ENCODE results near the gene DPM3. TPM values are rescaled to one million over a fixed set of nuclear protein-coding genes. Genes with fewer than 3 reads are reported as not detected.

Gene DPM3
- total and polyA plus RNA-seq, 9 of the 15 experiments (the other 6 are each of a cell fraction or from before 2014, with no cell fraction given): 3.7 to 120 (median 36.4) TPM

DNA sequence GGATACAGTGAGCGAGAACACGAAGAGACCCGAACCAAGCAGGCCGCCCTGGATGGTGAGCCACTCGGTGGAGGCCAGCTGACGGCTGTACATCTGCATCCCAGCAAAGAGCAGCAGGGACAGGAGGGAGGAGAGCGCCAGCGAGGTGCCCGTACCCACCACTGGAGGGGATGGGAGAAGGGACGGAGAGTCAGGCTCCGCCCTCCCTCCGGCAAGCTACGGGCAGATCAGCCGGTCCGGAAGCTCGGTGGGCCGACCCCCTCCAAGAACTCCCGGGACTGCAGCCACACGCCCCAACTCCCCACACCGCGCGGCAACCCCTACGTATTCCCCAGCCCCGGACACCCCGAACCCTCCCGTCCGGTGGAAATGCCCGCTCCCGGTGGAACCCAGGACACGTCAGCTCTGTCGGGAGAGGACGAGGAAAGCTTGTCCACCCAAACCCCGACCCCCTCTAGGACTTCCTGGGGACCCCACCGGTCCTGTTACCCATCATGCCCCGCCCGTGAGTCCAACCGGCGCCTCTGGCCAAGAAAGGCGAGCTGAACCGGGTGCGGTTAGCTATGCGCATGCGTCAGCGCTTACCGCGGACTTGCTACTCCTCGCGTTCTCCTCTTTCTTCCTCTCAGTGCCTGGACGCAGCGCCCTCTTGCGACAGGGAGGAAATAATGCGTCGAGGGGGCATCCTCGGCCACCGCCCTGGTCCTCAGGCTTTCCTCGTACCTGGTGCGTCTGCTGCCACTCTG, 32.6 kb upstream of the DPM3 start, which contains the start of gene KRTCAP2 (continued):
- TF ChIP-seq, protein P1, sequence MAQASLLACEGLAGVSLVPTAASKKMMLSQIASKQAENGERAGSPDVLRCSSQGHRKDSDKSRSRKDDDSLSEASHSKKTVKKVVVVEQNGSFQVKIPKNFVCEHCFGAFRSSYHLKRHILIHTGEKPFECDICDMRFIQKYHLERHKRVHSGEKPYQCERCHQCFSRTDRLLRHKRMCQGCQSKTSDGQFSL (CRISPR knock-in tag; IDR thresholded peaks at IDR 0.05): no peak
- TF ChIP-seq, protein P1 (tag; IDR thresholded peaks at IDR 0.05): no peak
- TF ChIP-seq ETS2 (tag; IDR thresholded peaks at IDR 0.05; ENCODE audit: borderline replicate concordance, poor library complexity, severe bottlenecking): no peak
- TF ChIP-seq RNF2 (IDR thresholded peaks at IDR 0.05): no peak
- TF ChIP-seq MTA3 (IDR thresholded peaks at IDR 0.05; ENCODE audit: borderline replicate concordance): peak; percentile 43; the same call in 1 of the 2 replicates
- peak; percentile 75 for TF ChIP-seq KDM5B (IDR thresholded peaks at IDR 0.05; ENCODE audit: insufficient replicate concordance, low read depth, low read length)
- TF ChIP-seq ZNF395 (CRISPR knock-in tag; IDR thresholded peaks at IDR 0.05): peak; percentile 62; the same call in 1 of the 2 replicates
- TF ChIP-seq DACH1 (IDR thresholded peaks at IDR 0.05; ENCODE audit: partially characterized antibody): no peak
- TF ChIP-seq DIDO1 (tag; IDR thresholded peaks at IDR 0.05; ENCODE audit: low read depth): 0 out of 2 replicates have a peak, but pooled peaks have one; percentile 70
- TF ChIP-seq XRCC3 (IDR thresholded peaks at IDR 0.05): no peak
- TF ChIP-seq LARP7 (IDR thresholded peaks at IDR 0.05): no peak
- peak; percentile 88 for TF ChIP-seq POLR2AphosphoS5 (IDR thresholded peaks at IDR 0.05; ENCODE audit: control insufficient read depth, insufficient read depth, low read depth, low read length)
- no peak for TF ChIP-seq RBM14 (IDR thresholded peaks at IDR 0.05; ENCODE audit: borderline replicate concordance, insufficient read depth, low read depth, low read length)
- TF ChIP-seq CHD2 (IDR thresholded peaks at IDR 0.05; ENCODE audit: low read depth, low read length): no peak
- TF ChIP-seq, protein P2, sequence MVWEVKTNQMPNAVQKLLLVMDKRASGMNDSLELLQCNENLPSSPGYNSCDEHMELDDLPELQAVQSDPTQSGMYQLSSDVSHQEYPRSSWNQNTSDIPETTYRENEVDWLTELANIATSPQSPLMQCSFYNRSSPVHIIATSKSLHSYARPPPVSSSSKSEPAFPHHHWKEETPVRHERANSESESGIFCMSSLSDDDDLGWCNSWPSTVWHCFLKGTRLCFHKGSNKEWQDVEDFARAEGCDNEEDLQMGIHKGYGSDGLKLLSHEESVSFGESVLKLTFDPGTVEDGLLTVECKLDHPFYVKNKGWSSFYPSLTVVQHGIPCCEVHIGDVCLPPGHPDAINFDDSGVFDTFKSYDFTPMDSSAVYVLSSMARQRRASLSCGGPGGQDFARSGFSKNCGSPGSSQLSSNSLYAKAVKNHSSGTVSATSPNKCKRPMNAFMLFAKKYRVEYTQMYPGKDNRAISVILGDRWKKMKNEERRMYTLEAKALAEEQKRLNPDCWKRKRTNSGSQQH (CRISPR knock-in tag; IDR thresholded peaks at IDR 0.05): no peak
- TF ChIP-seq, protein P3, sequence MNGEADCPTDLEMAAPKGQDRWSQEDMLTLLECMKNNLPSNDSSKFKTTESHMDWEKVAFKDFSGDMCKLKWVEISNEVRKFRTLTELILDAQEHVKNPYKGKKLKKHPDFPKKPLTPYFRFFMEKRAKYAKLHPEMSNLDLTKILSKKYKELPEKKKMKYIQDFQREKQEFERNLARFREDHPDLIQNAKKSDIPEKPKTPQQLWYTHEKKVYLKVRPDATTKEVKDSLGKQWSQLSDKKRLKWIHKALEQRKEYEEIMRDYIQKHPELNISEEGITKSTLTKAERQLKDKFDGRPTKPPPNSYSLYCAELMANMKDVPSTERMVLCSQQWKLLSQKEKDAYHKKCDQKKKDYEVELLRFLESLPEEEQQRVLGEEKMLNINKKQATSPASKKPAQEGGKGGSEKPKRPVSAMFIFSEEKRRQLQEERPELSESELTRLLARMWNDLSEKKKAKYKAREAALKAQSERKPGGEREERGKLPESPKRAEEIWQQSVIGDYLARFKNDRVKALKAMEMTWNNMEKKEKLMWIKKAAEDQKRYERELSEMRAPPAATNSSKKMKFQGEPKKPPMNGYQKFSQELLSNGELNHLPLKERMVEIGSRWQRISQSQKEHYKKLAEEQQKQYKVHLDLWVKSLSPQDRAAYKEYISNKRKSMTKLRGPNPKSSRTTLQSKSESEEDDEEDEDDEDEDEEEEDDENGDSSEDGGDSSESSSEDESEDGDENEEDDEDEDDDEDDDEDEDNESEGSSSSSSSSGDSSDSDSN (IDR thresholded peaks at IDR 0.05; ENCODE audit: borderline replicate concordance in 1 of 2, low read depth in 2 of 2, low read length in 2 of 2): no peak
- TF ChIP-seq HNRNPUL1 (IDR thresholded peaks at IDR 0.05; ENCODE audit: low read length): no peak
- TF ChIP-seq ZBED1 (IDR thresholded peaks at IDR 0.05): no peak

Measured in K562 (cell line).